Endodermal cell (in vitro differentiated cells): Measurements from ENCODE around the gene CTNND2. TPM values are rescaled to one million over a fixed set of nuclear protein-coding genes. Genes with fewer than 3 reads are reported as not detected.
A peak's percentile ranks its signal among the peaks of the same experiment; 100 is the strongest.

ENCODE experiments used
- DNase-seq: peaks from one replicate; pipeline ENCODE4 v3.0.0-alpha.2; 2017
- H3K27ac ChIP-seq: 2 replicates; pipeline ENCODE4 v1.5.1; 2013; ENCODE audit warnings: mild to moderate bottlenecking, low read depth, low read length, moderate library complexity
- H3K27me3 ChIP-seq: 2 replicates; pipeline ENCODE4 v1.6.1; 2013; ENCODE audit warnings: mild to moderate bottlenecking, low read length, moderate library complexity; ENCODE audit not compliant: insufficient read depth, control insufficient read depth, poor library complexity, severe bottlenecking
- H3K36me3 ChIP-seq: 2 replicates; pipeline ENCODE4 v1.7.0; 2013; ENCODE audit warnings: mild to moderate bottlenecking, low read length, moderate library complexity; ENCODE audit not compliant: control insufficient read depth, insufficient read depth
- H3K4me1 ChIP-seq: one replicate; pipeline ENCODE4 v1.7.0; 2013; ENCODE audit warnings: low read length; ENCODE audit not compliant: control insufficient read depth, insufficient read depth
- H3K4me3 ChIP-seq: 2 replicates; pipeline ENCODE4 v1.5.1; 2013; ENCODE audit warnings: mild to moderate bottlenecking, low read length, moderate library complexity
- H3K9ac ChIP-seq: 2 replicates; pipeline ENCODE4 v1.6.1; 2013; ENCODE audit warnings: mild to moderate bottlenecking, low read length, moderate library complexity; ENCODE audit not compliant: poor library complexity, severe bottlenecking; ENCODE audit errors: extremely low read depth
- H3K9me3 ChIP-seq: 2 replicates; pipeline ENCODE4 v1.6.1; 2013; ENCODE audit warnings: mild to moderate bottlenecking, low read length, moderate library complexity; ENCODE audit not compliant: control insufficient read depth
- H3K27ac Mint-ChIP-seq: 2 replicates; pipeline ENCODE4 v1.8.0; 2020; ENCODE audit warnings: mixed read lengths
- H3K27me3 Mint-ChIP-seq: 2 replicates; pipeline ENCODE4 v1.8.0; 2021; ENCODE audit warnings: mild to moderate bottlenecking, mixed read lengths; ENCODE audit not compliant: insufficient read depth
- H3K36me3 Mint-ChIP-seq: 2 replicates; pipeline ENCODE4 v1.8.0; 2020; ENCODE audit warnings: low read depth, mixed read lengths
- H3K4me1 Mint-ChIP-seq: 2 replicates; pipeline ENCODE4 v1.8.0; 2020; ENCODE audit warnings: mixed read lengths
- H3K4me3 Mint-ChIP-seq: 2 replicates; pipeline ENCODE4 v1.8.0; 2020; ENCODE audit warnings: mild to moderate bottlenecking, moderate library complexity, mixed read lengths
- H3K9me3 Mint-ChIP-seq: 2 replicates; pipeline ENCODE4 v1.8.0; 2020; ENCODE audit warnings: mild to moderate bottlenecking, mixed read lengths
- WGBS, 2 experiments: methylation state at CpG; one replicate each; pipeline versions ENCODE4 v1.1.5 to v1.1.7; 2013; ENCODE audit warnings: missing lambda C conversion rate in 2 of 2, mixed read lengths in 1 of 2; ENCODE audit not compliant: insufficient coverage in 1 of 2, insufficient read length in 1 of 2; 5-methylcytosine and 5-hydroxymethylcytosine counted together
- total RNA-seq, 2 donors: library from RNA; stranded (reverse); fragmentation: NEBNext Ultra II Directional in 1 of 2; extraction: Animal tissue kit (Norgen Biotek cat#: 25700) in 1 of 2; gene quantifications; 2 replicates in 1 of 2; 3 replicates in 1 of 2; pipeline ENCODE4 v1.2.1, GENCODE V29; 2021
- TF ChIP-seq, protein P1 (sequence below): fragments of 200-600 bp; sonication (generic); conservative IDR thresholded peaks from 2 replicates; pipeline ENCODE4 v1.5.0; 2021; ENCODE audit warnings: antibody characterized with exemption, mild to moderate bottlenecking

Gene CTNND2
- total RNA-seq, 2 donors from 2014 or later: 6.5 to 10.3 TPM

DNA sequence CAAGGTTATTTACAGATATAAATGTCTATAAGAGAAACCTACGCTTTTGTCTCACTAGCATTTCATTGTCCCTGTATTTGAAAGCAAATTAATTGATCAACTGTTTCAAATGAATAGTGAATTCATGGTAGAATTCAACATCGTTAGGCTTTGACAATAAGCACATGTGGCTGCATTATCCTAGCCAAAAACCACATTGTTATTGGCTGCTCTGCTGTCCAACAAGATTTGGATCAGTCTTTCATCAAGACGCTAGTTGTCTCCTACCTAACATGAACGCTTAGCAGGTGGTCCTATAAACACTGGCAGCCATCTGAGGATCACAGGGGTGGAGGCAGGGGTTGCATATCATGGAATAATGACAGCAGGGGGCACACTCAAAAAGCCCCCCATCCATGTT is 455.0 kb downstream of the CTNND2 start:
- H3K4me3 Mint-ChIP-seq: no peak overlapping the region
- no peak overlapping the region for H3K9ac ChIP-seq
- H3K9me3 Mint-ChIP-seq: no peaks in the 10 kb centered on the region
- H3K36me3 ChIP-seq: no peaks in the 10 kb centered on the region
- 92% methylated on average over 4 of the region's 4 CpGs; no CpG with 5 or more reads in 1 of the 2 experiments for WGBS, 2 experiments
- no peak for DNase-seq
- no peak overlapping the region for H3K27ac ChIP-seq
- no peaks in the 10 kb centered on the region for H3K36me3 Mint-ChIP-seq
- no peaks in the 10 kb centered on the region for H3K27me3 Mint-ChIP-seq
- H3K4me3 ChIP-seq: no peak overlapping the region
- peaks cover 3% of the 10 kb centered on the region for H3K4me1 ChIP-seq
- H3K4me1 Mint-ChIP-seq: peaks cover 6% of the 10 kb centered on the region
- no peaks in the 10 kb centered on the region for H3K9me3 ChIP-seq
- no peak overlapping the region for H3K27ac Mint-ChIP-seq
- TF ChIP-seq, protein P1, sequence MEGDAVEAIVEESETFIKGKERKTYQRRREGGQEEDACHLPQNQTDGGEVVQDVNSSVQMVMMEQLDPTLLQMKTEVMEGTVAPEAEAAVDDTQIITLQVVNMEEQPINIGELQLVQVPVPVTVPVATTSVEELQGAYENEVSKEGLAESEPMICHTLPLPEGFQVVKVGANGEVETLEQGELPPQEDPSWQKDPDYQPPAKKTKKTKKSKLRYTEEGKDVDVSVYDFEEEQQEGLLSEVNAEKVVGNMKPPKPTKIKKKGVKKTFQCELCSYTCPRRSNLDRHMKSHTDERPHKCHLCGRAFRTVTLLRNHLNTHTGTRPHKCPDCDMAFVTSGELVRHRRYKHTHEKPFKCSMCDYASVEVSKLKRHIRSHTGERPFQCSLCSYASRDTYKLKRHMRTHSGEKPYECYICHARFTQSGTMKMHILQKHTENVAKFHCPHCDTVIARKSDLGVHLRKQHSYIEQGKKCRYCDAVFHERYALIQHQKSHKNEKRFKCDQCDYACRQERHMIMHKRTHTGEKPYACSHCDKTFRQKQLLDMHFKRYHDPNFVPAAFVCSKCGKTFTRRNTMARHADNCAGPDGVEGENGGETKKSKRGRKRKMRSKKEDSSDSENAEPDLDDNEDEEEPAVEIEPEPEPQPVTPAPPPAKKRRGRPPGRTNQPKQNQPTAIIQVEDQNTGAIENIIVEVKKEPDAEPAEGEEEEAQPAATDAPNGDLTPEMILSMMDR: no peak
- no peaks in the 10 kb centered on the region for H3K27me3 ChIP-seq

DNA sequence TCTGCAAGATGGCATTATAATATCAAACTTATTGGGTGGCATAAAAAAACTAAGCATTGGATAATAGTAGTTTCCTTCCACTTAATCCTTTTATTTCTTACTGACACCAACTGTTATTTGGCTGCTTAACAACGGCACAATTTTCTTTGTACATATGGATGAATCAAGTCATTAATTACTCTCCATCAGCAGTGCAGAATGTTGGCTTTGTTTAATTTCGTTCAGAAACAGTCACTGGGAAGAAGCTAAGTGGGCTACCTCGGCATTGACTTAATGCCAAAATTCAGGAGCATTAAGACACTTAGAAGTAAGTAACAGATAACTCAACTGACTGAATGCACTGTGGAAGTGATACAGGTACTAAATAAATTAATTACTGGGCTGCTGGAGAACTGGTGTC is 460.4 kb downstream of the CTNND2 start:
- Mint-ChIP-seq H3K4me3 (no peak overlapping the region), H3K27me3 (no peaks in the 10 kb centered on the region), H3K36me3 (no peaks in the 10 kb centered on the region), H3K4me1 (peaks cover 6% of the 10 kb centered on the region), H3K27ac (no peak overlapping the region), H3K9me3 (no peaks in the 10 kb centered on the region)
- Histone ChIP-seq H3K27me3 (no peaks in the 10 kb centered on the region), H3K36me3 (no peaks in the 10 kb centered on the region), H3K4me1 (peaks cover 3% of the 10 kb centered on the region), H3K9me3 (no peaks in the 10 kb centered on the region), H3K9ac (no peak overlapping the region), H3K4me3 (no peak overlapping the region), H3K27ac (no peak overlapping the region)
- TF ChIP-seq, protein P1: no peak
- DNase-seq: no peak
- WGBS, 2 experiments: 85 to 89% methylated on average over 3 of the region's 3 CpGs

DNA sequence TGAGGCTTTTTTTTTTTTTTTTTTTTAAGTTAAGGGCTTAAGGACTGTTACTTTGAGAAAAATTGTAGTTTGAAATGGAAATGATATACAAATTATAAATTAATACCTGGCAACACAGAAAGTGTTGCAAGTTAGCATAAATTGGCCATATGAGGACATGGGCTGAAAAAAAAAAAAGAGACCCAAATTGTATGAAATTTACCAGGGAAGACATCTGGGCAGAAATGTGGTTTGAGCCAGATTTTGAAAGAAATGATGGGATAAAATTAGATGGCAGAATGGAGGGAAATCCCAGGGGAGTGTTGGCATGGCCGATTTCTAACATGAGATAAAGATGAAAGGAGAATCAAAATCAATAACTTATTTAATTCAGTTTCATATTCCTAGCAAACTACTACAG is 472.1 kb downstream of the CTNND2 start:
- no peaks in the 10 kb centered on the region for H3K36me3 ChIP-seq
- Mint-ChIP-seq H3K4me1 (no peaks in the 10 kb centered on the region), H3K9me3 (no peaks in the 10 kb centered on the region), H3K27me3 (no peaks in the 10 kb centered on the region), H3K4me3 (no peak overlapping the region), H3K27ac (peak overlapping the region; percentile 29), H3K36me3 (no peaks in the 10 kb centered on the region)
- no peak overlapping the region for H3K4me3 ChIP-seq
- H3K4me1 ChIP-seq: no peaks in the 10 kb centered on the region
- no peak overlapping the region for H3K27ac ChIP-seq
- TF ChIP-seq, protein P1: no peak
- no peaks in the 10 kb centered on the region for H3K27me3 ChIP-seq
- H3K9me3 ChIP-seq: no peaks in the 10 kb centered on the region
- H3K9ac ChIP-seq: no peak overlapping the region
- WGBS, 2 experiments: no CpG with 5 or more reads among the region's 1 CpG
- DNase-seq: no peak
